Measurements from ENCODE around the gene GNB4.

GNB4 gene

DNA sequence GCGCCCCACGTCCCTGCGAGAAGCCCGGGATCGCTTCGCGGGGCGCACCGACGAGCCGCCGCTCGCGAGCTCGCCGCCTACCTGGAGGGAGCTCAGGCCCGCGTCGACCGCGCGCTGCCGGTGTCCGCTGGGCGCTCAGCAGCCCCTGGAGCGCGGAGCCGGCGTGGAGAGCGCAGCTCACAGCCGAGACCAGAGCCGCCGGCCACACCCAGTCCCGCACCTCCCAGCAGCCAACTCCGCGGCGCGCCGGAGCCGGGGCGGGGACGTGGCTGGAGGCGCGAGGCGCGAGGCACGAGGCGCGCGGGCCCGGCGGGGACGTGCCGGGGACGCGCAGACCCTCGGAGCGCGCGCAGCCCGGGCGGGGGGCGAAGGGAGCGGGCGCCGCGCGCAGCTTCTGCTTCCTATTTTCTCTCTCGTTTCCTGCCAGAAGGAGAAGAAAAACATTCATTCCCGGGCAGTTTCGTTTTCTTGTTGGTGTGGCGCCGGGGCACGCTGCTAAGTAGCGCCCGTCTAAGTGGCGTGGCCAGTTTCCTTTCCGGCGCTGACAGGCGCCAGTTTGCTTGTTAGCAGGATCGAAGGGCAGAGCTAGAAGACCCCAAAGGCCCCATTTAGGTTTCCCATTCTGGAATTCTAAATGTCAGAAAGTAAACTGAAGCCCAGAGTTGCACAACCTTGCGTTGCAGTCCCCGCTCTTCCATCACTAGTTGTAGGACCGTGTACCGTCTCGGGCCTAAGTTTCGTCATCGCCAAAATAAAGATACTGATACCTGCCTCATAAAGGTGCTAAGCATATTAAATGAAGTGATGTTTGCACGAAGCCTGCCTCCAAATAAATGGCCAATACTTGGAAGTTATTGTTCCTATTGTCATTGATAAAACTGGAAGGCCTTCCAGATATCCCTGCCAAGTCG, at the start of gene GNB4:
GNB4 (minus strand) TSS at position 206 of the 911 bp plus-strand sequence. CDS start 25,270 bp downstream, outside the sequence.
- peak; percentile 86 for DNase-seq (ENCODE audit: low read depth, low spot score)

DNA sequence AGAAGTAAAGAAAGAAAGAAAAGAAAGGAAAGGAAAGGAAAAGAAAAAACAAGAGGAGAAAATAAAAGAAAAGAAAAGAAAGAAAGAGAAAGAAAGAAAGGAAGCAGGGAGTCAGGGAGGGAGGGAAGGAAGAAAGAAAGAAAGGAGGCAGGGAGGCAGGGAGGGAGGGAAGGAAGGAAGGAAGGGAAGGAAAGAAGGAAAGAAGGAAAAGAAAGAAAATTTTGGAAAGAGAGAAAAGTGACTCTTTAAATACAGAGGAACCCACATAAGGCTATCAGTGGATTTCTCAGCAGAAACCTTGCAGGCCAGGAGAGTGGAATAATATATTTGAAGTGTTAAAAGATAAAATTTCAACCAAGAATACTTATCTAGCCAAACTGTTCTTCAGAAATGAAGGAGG, 44.2 kb upstream of the GNB4 start:
- no peak for DNase-seq (ENCODE audit: low read depth, low spot score)

GRCh38 chr3:179493260-179493659, 42.0 kb upstream of the GNB4 start:
- no peak for DNase-seq (ENCODE audit: low read depth, low spot score)

- DNase-seq (ENCODE audit: low read depth, low spot score), result no peak
These were observed 36.9 kb upstream of the GNB4 start for GRCh38 chr3:179488213-179488612.

DNA sequence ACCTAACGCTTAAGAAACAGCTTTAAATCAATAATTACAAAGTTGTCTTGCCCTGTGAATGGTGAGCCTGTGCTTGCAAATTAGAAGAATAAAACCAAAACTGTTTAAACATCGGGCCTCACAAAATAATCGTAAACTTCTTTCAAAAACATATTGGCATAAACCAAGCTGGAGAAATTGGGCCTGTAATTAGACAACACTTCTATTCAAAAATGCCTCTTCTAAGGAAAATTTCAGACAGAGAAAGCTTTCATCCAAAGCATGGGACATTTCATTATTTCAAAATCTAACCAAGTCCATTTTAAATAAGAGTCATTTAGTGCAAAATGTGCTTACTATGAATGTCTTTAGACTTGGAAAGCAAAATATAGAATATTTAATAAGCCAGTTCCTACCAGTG, 35.5 kb upstream of the GNB4 start:
- DNase-seq (ENCODE audit: low read depth, low spot score), result no peak

DNA sequence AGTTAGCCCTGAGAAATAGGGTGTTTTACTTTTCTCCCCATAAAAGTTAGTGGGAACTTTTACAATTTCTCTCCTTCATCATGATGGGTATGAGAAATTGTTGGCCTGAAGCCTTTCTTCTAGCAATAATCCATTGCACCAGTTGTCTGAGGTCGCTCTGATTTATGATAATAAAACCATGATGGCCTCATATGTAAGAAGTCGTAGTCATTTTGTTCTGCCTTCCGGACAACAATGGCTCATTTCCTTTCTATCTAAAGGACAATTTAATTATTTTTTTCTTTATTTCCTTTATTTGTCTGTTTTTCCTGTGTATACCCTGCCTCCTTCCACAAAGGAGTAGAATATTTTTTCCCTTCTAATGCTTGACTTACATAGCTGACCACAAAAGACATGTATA, 31.6 kb upstream of the GNB4 start:
- no peak for DNase-seq (ENCODE audit: low read depth, low spot score)

DNA sequence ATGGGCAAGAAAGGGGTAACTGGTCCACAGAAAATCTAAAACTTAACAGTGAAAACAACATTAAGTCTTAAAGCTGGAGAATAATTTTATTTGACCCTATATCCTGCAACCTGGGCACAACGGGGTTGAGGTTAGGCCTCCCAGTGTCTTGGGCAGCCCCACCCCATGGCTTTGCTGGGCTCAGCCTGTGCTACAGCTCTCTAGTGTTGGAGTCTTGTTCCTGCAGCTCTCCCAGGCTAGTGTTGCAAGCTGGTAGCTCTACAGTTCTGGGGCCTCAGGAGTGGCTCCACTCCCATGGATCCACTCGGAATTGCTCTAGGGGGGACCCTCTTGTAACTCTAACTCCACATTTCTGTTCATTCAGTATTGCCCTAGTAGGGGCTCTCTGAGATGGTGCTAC, 24.9 kb upstream of the GNB4 start:
- DNase-seq (ENCODE audit: low read depth, low spot score), result no peak

GRCh38 chr3:179474480-179474879, 23.2 kb upstream of the GNB4 start:
- DNase-seq (ENCODE audit: low read depth, low spot score), result no peak

- DNase-seq (ENCODE audit: low read depth, low spot score), result no peak
These were observed 22.3 kb upstream of the GNB4 start for GRCh38 chr3:179473565-179473964.

DNA sequence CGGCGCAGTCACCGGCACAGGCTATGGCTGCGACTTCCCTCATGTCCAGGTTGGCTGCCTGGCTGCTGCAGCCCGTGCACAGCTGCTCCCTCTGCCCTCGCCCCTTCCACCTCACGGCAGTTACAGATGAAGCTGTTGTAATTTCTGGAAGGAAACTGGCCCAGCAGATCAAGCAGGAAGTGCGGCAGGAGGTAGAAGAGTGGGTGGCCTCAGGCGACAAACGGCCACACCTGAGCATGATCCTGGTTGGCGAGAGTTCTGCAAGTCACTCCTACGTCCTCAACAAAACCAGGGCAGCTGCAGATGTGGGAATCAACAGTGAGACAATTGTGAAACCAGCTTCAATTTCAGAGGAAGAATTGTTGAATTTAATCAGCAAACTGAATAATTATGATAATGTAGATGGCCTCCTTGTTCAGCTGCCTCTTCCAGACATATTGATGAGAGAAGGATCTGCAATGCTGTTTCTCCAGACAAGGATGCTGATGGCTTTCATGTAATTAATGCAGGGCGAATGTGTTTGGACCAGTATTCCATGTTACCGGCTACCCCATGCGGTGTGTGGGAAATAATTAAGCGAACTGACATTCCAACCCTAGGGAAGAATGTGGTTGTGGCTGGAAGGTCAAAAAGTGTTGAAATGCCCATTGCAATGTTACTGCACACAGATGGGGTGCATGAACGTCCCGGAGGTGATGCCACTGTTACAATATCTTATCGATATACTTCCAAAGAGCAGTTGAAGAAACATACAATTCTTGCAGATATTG, 13.2 kb upstream of the GNB4 start:
- peak; percentile 84 for DNase-seq (ENCODE audit: low read depth, low spot score)

DNA sequence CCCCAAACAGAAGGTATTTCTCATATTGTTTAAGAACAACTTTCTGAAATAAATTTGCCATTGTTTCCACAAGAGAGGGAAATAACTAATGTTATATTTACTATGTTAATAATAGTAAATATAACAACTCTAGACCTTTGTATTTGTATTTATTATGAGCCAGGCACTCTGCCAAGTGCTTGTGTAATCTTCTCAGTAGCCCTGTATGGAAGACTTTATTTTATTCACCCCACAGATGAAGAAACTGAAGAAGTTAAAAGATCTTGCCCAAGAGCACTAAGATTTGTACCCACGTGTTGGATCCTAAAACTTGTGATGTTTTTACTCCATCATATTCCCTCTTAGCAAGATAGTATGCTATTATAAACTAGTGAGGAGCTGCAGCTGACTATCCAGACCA, 12.0 kb upstream of the GNB4 start:
- no peak for DNase-seq (ENCODE audit: low read depth, low spot score)

DNA sequence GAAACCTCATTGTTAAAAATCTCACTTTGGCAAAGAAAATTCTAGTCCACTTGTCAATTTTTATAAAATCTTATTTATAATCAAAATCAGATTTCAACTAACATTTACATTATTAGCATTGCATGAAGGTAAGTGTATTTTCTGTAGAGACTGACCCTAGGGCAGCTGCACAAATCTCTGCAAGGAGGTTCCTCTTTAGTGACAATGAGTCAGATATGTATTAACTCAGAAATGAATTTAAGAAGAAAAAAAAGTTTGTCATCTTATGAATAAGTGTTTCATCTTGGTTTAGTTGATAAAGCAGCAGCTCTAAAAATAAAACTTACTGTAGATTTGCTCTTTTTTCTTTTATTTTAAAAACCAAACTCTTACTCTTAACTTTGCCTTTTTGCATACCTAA, 9.0 kb upstream of the GNB4 start:
- no peak for DNase-seq (ENCODE audit: low read depth, low spot score)

DNA sequence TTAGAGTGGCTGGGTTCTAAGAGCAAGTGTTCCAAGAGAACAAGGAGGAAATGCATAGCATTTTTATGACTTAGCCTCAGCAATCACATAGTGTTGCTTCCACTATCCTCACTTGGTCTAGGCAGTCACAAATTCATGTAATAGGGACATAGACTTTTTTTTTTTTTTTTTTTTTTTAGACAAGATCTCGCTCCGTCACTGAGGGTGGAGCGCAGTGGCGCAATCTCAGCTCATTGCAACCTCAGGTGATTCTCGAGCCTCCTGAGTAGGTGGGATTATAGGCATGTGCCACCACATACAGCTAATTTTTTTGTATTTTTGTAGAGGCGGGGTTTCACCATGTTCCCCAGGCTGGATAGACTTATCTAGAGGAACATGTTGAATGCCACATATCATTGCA, 4.7 kb upstream of the GNB4 start:
- DNase-seq (ENCODE audit: low read depth, low spot score), result no peak

GRCh38 chr3:179454887-179455286, 3.6 kb upstream of the GNB4 start:
- no peak for DNase-seq (ENCODE audit: low read depth, low spot score)

GRCh38 chr3:179453967-179454366, 2.7 kb upstream of the GNB4 start:
- DNase-seq (ENCODE audit: low read depth, low spot score), result no peak

DNA sequence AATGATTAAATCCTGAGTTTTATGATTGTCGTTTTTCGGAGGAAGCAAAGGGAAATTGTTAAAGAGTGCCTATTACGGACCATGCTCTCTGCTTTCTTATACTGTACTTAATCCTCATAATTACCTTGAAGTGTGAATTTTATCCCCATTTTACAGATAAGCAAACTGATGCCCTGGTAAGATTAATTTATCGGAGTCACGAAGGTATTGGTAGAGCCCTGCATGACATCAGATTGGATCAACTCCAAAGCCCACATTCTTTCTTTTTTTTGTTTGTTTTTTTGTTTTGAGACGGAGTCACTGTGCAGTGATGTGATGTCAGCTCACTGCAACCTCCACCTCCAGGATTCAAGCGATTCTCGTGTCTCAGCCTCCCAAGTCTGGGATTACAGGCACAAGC, 1.6 kb upstream of the GNB4 start:
- no peak for DNase-seq (ENCODE audit: low read depth, low spot score)

DNA sequence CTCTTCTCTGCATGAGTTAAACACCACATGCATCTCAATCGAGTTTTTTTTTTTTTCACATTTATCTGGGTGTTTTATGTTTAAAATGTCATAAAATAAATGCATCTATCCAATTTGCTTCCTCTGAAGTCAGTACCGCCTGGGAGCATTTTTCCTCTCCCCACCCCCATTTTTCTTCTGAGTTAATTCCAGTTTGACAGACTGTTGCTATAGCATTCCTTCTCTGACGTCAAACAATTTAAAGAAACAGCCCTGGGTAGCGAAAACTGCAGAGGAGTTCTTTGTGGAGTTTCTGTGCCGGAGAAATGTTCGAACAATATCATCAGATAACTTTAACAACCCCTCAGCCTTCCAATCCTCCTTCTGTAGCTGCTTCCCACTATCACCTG, 900 bp upstream of the GNB4 start:
- DNase-seq (ENCODE audit: low read depth, low spot score), result peak; percentile 30

DNA sequence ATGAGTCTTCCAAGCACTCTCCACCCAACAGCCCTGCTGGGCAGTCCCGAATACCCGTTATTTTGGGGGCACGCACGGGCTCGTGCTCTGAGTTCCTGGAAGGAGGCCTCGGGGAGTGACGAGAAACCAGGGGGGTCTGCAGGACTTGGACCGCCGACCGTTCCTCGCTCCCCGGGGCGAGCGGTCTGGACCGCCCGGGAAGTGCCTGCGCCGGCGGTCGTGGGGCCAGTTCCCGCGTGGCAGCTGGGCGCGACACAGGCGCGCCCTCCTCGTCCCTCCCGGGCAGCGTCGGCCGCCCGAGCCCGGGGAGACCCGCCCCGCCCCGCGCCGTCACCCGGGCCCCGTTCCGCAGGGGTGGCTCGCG, 387 bp downstream of the GNB4 start:
- peak; percentile 31 for DNase-seq (ENCODE audit: low read depth, low spot score)

GRCh38 chr3:179450261-179450701, 989 bp downstream of the GNB4 start:
- no peak for DNase-seq (ENCODE audit: low read depth, low spot score)

GRCh38 chr3:179449636-179450035, 1.6 kb downstream of the GNB4 start:
- DNase-seq (ENCODE audit: low read depth, low spot score), result no peak

DNA sequence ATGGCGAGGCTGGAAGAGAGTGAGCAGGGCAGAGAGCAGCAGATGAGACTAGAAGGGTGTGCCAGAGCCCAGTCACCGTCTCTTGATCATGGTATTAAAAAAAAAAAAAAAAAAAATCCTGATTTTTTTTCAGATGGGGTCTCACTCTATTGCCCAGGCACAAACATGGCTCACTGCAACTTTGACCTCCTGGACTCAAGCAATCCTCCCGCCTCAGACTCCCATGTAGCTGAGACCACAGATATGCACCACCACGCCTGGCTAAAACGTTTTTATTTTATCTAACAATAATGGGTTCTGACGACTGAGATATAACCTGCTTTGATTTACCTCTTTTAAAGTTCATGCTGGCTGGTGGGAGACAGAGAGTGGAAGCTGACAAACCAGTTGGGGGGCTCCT, 4.0 kb downstream of the GNB4 start:
- no peak for DNase-seq (ENCODE audit: low read depth, low spot score)

GRCh38 chr3:179446501-179446900, 4.8 kb downstream of the GNB4 start:
- no peak for DNase-seq (ENCODE audit: low read depth, low spot score)

GRCh38 chr3:179438841-179439240, 12.4 kb downstream of the GNB4 start:
- DNase-seq (ENCODE audit: low read depth, low spot score), result peak; percentile 7

Measured in ELF-1 (cell line).